Thyroid gland (tissue), 4 donors: ENCODE data around the gene PLTP.
"Not testable (repeated sequence)": the region's sequence is repeated elsewhere in the genome, so short reads cannot be mapped to it uniquely, and the experiment has no call there.

Experiments used
- CTCF ChIP-seq, 6 experiments: fragments of 200-600 bp in 3 of 6; fragments of 450-650 bp in 3 of 6; sonication (generic) in 3 of 6; IDR thresholded peaks; one replicate each; pipeline ENCODE4 v1.5.1; 2016 to 2019; ENCODE audit warnings: antibody characterized with exemption in 6 of 6, mild to moderate bottlenecking in 2 of 6, inconsistent platforms in 1 of 6, moderate library complexity in 1 of 6
- POLR2A ChIP-seq, 2 donors: fragments of 450-650 bp; IDR thresholded peaks; one replicate each; pipeline ENCODE4 v1.6.1; 2017; ENCODE audit warnings: antibody characterized with exemption in 2 of 2, mild to moderate bottlenecking in 2 of 2, moderate library complexity in 1 of 2

- not testable (repeated sequence) for TF ChIP-seq CTCF, POLR2A (IDR thresholded peaks at IDR 0.05)
Observed at GRCh38 chr20:45874104-45874481, 37.9 kb downstream of the PLTP start.
